HCEC 1CT (cell line): ENCODE measurements around the gene SDHC.
A peak's percentile ranks its signal among the peaks of the same experiment; 100 is the strongest.

Experiments used
- DNase-seq: peaks from one replicate; pipeline ENCODE4 v3.0.0-alpha.2; 2017

Gene SDHC, protein sequence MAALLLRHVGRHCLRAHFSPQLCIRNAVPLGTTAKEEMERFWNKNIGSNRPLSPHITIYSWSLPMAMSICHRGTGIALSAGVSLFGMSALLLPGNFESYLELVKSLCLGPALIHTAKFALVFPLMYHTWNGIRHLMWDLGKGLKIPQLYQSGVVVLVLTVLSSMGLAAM

DNA sequence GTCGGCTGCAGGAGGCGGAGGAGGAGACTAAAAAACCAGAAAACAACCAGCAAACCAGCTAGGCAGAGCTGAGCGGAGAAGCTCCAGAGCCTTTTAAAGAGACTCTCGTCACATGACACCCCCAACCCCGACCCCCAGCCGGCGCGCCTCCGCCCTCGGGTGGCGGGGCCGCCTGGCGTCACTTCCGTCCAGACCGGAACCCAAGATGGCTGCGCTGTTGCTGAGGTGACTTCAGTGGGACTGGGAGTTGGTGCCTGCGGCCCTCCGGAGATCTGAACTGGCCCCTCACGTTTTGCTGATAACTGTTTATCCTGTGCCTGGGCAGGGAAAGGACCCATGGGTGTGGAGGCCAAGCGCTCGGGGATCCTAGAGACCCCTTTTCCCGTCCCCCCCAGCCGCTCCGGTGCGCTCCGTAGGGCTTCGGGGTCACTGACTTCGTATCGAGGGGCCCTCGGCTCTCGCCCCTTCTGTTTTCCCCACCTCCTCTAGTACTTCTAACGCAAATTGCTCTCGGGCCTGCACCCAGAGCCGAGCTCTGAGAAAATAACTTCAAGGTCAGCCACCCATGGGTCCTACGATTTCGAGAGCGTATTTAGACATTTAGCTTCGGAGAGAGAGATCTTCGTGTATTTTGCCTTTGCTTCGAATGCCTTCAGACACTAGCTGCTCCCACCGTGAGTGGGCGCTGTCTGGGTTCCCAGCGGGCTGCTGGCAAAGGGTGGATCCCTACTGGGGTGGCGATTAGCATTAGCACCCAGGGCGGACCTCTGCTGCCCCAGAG, at the start of gene SDHC:
SDHC (plus strand) TSS at position 181 of the 781 bp plus-strand sequence; CDS start at position 206, 25 bp downstream.
- DNase-seq = peak; percentile 80

DNA sequence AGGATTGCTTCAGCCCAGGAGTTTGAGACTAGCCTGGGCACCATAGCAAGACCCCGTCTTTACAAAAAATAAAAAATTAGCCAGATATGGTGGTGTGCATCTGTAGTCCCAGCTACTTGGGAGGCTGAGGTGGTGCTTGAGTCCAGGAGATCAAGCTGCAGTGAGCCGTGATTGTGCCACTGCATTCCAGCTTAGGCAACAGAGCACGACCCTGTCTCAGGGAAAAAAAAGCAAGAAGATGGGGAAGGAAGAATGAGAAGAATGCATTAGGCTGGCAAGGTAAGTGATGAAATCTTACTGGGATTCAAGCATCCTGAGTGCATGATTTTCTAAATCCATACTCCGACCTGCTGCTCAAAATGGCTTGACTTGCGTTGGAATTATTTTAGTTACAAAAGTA, 48.9 kb upstream of the SDHC start:
- no peak for DNase-seq

GRCh38 chr1:161266202-161266601, 48.0 kb upstream of the SDHC start:
- DNase-seq = no peak

DNA sequence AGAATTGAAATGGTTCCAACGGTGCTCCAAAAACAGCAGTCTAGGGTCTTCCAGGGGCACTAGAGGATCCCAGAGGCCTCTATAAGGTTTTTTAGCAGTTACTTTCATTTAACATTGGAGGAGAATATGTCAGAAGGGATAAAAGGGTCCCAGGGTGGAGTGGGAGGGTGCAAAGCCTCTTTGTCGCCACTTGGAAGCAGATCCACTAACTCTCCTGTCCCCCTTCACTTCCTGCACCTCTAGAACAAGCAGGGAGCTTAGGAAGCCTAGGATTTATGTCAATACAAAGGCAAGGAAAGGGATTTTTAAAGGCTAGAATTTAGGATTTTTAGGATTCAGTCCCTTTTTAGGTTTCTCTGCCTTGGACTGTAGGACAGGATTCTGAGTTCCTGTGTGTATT, 47.3 kb upstream of the SDHC start:
- DNase-seq = no peak

DNA sequence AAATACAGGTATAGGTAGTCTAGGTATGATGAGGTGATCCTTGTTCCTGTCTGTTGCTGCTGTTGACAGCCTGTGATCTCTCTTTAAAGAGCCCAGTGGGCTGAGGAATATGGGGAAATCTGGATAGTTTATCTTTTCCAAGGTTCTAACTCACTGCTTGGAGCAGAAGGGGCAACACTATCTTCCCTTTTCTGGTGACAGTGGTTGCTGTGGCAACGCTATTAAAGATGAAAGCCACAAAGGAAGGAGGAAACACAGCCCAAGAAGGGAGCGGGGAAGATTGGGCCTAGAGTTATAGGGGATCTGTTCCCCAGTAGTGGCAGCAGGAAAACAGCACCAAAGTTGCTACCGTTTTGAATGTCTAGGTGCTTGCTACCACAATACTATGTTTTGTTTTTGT, 46.9 kb upstream of the SDHC start:
- DNase-seq = no peak

DNA sequence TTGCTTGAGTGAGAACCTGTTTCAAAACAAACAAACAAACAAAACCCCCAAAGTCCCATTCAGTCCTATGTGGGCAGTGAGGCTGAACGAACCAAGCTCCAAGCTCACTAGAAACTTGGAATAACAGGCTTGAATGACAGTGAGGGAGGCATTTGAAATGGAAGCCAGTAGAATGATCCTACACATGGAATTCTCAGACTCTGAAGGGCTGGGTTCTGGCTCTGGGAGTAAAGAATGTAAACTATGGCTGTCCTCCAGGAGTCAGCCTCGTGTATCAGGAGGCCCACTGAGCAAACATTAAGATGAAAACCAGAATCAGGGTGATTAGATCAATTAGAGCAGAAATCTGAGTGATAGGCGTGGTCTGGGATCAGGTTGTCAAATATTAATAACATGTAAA, 40.8 kb upstream of the SDHC start:
- no peak for DNase-seq

GRCh38 chr1:161274874-161275273, 39.3 kb upstream of the SDHC start:
- DNase-seq = no peak

GRCh38 chr1:161282991-161283390, 31.2 kb upstream of the SDHC start:
- no peak for DNase-seq

GRCh38 chr1:161285113-161285512, 29.1 kb upstream of the SDHC start:
- DNase-seq = no peak

DNA sequence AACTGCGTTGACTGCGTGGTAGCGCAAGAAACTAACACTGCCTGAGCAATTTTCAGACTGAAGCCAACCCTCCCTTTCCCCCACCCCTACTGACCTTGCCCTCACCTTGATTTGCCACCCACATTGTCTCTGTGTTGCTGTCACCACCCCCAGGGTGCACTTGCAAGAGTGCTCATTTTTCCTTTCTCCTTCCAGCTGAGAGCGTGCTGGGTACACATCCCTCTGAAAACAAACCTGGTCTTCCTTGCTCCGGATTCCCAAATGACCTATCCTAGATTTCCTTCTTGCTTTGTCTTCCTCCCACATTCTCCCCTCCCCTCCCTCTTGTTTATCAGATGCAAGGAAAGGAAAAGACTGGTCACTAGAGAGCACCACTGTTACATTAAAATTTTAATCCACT, 28.7 kb upstream of the SDHC start:
- DNase-seq = no peak

- DNase-seq = no peak
Observed at GRCh38 chr1:161287482-161288054, 26.6 kb upstream of the SDHC start.

DNA sequence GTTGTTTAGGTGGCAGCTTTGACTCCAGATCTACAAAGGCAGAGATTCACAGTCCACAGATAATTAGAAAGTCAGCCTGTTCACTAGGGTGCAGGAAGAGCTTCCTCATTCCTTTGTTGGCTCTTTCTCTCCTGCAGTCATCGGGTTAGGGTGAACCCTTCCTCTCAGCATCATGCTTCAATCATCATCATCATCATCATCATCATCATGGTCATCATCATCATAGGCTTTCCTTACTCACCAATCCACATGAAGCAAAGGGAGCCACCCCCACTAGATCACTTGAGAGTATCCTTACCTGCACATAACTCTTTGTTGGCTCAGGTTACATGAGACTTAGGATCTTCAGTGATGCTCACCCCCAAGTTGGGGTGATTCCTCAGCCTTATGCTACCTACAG, 23.4 kb upstream of the SDHC start:
- no peak for DNase-seq

GRCh38 chr1:161297415-161297814, 16.8 kb upstream of the SDHC start:
- no peak for DNase-seq

DNA sequence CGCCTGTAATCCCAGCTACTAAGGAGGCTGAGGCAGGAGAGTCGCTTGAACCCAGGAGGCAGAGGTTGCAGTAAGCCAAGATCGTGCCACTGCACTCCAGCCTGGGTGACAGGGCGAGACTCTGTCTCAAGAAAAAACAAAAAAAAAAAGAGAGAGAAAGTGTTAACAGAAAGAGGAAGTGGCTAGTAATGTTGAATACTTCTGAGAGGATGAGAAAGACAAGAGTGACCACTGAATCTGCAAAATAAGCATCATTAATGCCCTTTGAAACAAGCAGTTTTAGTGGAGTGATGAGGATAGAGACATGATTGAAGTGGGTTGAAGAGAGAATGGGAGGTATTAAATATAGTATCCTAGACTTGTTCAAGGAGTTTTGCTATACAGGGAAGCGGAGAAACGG, 16.1 kb upstream of the SDHC start:
- no peak for DNase-seq

DNA sequence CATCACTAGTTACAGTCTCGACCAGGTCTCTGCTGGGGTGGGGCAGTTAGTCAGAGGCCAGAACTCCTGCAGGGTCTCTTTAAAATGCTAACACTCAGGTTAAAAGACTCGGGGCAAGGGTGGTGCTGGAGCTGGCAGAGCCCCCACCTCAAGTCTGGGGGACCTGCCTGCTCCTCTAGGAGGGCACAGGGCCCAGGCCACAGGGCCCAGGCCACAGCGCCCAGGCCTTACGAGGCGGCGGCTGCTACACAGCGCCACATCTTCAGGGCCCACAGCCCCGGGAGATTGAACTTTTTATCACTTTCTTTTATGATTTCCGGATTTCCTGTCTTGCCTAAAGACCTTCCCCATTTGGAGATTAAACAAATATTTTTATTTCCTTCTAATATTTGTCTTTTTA, 14.8 kb upstream of the SDHC start:
- no peak for DNase-seq

DNA sequence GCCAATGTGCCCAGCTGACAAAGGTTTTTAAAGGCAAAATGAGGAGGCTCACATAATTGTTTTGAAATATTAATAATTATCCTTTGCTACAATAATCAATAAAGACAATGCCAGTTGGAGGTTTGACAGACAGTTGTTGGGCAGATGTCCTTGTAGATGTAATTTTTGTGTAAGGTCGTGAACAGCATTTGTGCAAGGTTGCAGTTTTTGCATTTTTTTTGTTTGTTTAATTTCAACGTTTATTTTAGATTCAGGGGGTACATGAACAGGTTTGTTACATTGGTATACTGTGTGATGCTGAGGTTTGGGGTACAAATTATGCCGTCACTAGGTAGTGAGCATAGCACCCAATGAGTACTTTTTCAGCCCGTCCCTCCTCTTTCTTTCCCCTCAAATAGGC, 13.7 kb upstream of the SDHC start:
- DNase-seq = no peak

DNA sequence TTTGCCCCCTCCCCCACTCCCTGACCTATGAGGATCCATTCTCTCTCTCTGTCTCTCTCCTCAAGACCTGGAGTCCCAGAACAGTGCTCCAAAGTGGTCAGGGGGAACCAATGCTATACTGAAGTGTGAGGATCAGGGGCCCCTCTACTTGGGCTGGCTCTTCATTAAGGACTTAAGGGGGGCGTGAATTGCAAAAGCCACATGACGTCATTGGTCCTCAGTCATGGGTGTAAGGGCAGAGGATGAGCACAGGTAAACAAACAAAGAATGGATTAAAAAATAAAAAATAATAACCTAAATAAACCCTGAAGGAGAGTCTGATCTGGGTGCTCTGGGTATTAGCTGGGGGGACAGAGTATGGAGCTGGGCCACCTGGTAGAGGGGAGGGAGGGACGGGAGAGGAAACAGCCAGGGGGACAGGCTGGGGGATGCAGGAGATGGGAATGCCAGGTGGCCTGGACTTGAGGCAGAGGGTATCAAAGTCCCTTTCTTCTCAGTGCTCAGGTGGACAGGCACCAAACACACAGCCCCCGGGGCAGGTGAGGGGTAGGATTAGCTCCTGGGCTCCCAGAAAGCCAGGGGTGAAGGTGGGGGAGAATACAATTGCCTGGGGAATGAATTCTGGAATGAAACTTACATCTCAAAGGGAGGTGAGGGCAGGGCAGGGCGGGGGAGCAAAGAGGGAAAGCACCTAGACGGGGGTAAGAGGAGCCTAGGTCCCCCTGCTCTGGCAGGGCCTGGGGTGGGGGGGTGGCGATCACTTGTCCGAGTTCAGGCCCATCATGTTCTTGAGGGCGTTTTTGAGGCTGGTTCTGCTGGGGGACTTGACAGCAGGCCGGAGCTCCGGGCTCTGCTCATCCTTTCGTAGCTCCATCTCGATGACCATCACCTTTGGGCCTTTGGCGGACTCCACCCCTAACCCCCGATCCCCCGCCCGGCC, 9.0 kb upstream of the SDHC start:
- DNase-seq = no peak

DNA sequence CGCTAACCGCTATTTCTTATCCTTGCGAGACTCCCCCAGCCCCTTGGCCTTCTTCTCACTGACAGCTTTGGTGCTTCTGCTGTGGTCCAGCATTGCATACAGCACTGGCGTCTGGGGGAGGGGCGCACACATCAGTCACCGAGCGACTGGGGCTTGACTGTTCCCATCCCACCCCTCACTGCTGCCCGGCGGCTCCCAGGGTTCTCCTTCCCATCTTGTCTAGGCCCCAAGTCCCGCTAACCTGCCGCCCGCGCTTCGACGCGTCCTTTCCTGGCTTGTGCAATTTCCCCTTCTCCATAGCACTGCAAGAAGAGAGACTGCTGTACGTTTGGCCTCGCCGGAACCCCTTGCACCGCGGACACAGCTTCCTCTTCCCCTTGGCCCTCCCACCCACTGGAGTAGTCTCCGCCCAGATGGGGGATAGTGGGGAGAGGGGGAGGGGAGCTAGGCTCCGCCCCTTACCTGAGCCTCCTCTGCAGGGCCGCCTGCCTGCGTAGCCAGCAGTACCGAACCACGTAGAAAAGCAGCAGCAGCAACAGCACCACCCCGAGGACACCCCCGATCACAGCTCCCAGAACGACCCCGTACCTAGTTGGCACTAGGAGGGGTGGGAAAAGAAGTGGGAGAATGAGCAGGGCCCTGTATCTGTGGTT, 8.2 kb upstream of the SDHC start:
- no peak for DNase-seq

DNA sequence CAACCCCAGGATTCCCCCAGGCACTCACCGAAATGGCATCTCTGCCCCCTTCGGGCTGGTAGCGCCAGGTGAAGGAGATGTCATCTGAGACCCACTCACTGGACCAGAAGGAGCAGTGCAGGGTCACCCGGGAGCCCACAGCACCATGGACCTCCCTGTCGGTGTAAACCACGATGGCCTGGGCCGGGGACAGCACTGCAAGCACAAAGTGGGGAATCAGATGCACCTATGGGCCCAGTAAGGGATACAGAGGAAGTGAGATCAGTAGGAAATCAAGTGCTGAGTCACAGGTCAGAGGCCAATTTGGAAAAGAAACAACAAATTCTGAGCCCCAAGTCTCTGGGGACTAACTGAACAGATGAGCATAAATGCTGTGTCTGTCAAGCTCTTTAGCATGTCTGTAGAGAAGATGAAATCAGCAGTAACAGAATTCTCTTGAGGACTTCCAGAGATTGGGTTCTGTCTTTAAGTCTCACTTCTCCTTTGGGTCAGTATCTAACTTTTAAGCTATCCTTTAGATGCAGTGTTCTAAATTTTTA, 6.9 kb upstream of the SDHC start:
- DNase-seq = peak; percentile 54

DNA sequence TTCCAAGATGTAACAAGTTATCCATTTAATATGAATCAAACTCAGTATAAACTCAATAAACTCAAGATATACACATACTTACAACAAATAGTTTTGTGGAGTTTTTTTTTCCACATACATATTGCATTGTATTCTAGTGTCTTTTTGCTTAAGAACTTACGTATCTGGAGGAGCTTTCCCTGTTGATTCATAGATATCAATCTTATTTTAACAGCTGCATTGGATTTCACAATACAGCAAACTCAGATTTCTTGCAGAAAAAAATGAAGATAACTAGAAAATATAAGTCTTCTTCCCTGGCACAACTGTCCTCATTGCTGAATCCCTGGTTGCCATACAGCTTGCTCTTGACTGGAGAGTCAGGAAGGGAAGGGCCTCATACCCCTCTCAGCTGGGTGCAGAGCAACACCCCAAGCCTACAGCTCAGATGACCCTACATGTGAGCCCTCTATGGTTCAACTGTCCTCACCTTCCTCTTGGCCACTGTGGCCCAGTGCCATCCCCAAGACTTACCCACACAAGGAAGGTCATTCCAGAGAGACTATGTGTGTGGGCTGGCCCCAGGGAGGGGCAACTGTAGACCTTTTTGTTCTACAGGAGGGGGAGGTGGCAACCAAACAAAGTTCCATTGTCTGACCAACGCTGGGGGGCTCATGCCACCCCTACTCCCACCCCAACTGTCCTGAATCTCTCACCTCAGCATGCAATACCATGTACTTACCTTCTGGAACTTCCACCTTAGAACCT, 6.1 kb upstream of the SDHC start:
- DNase-seq = no peak

DNA sequence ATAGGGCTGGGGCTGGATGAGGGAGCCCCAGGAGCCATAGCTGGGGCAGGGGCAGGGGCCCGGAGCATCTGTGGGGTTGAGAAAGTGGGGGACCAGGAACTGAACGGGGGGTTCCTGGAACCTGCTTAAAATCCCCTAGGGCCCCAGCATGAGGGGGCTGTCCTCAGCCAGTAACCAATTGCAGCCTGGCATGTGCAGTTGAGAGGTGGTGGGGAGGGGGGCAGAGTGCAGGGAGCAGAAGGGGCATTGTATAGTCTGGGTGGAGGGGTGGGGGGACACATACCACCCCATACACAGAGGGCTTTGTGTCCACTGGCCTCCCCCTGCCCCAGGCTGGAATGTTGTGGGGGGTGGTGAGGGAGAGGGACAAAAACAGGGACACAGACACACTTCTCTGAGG, 4.3 kb upstream of the SDHC start, which contains the start of gene MPZ:
MPZ (minus strand) TSS at position 101 of the 400 bp plus-strand sequence; CDS start at position 38, 63 bp downstream.
- DNase-seq = no peak
